ENCODE results near the gene NR2F1.

GRCh38 chr5:93623153-93623552 lies 40.1 kb downstream of the NR2F1 start:
- no peak for TF ChIP-seq CTCF (IDR thresholded peaks at IDR 0.05 in 2 of 3, conservative IDR thresholded peaks at IDR 0.05 in 1 of 3; ENCODE audit: borderline replicate concordance in 1 of 3, insufficient read depth in 1 of 3, low read depth in 2 of 3, low read length in 2 of 3)
- TF ChIP-seq YY1 (IDR thresholded peaks at IDR 0.05; ENCODE audit: extremely low read depth, insufficient replicate concordance, low read depth, low read length): no peak
- no peak for TF ChIP-seq POLR2AphosphoS5 (IDR thresholded peaks at IDR 0.05; ENCODE audit: low read depth, low read length)
- TF ChIP-seq EZH2 (IDR thresholded peaks at IDR 0.05): no peak
- TF ChIP-seq MAX (IDR thresholded peaks at IDR 0.05): no peak
- no peak for TF ChIP-seq POLR2A (IDR thresholded peaks at IDR 0.05; ENCODE audit: borderline replicate concordance, extremely low read depth, insufficient read depth, insufficient read length)
- TF ChIP-seq REST (IDR thresholded peaks at IDR 0.05; ENCODE audit: low read depth): no peak
- no peak for TF ChIP-seq EGR1 (IDR thresholded peaks at IDR 0.05; ENCODE audit: low read depth)
- no peak for TF ChIP-seq ATF3 (IDR thresholded peaks at IDR 0.05)
- TF ChIP-seq ZFX (IDR thresholded peaks at IDR 0.05): no peak
- no peak for TF ChIP-seq ZBTB33 (IDR thresholded peaks at IDR 0.05; ENCODE audit: extremely low read depth, insufficient replicate concordance, low read length)
- no peak for TF ChIP-seq RAD21 (IDR thresholded peaks at IDR 0.05; ENCODE audit: low read depth)

Measured in HCT116 (cell line).